Astrocyte (in vitro differentiated cells and primary cell): ENCODE data around the gene OPCML. TPM values are rescaled to one million over a fixed set of nuclear protein-coding genes. Genes with fewer than 3 reads are reported as not detected.

Experiments
- DNase-seq: peaks from one replicate; pipeline ENCODE4 v3.0.0-alpha.2; 2010; ENCODE audit warnings: low read depth
- FAIRE-seq: peaks from 2 replicates; lab custom pipeline; 2011; peaks lifted over from hg19 to GRCh38; lab: Jason Lieb, UNC
- H2AFZ ChIP-seq: 2 replicates; pipeline ENCODE4 v1.6.0; 2012; ENCODE audit warnings: low read depth, low read length, inconsistent platforms
- H3K27ac ChIP-seq: 2 replicates; pipeline ENCODE4 v1.5.1; 2011; ENCODE audit warnings: low read depth, low read length, inconsistent platforms
- H3K27me3 ChIP-seq: 2 replicates; pipeline ENCODE4 v1.6.0; 2011; ENCODE audit warnings: low read length, inconsistent platforms; ENCODE audit not compliant: insufficient read depth
- H3K36me3 ChIP-seq: 2 replicates; pipeline ENCODE4 v1.5.1; 2011; ENCODE audit warnings: low read length, inconsistent platforms; ENCODE audit not compliant: insufficient read depth
- H3K4me1 ChIP-seq: 2 replicates; pipeline ENCODE4 v1.5.1; 2011; ENCODE audit warnings: low read length, inconsistent platforms; ENCODE audit not compliant: insufficient read depth
- H3K4me2 ChIP-seq: 2 replicates; pipeline ENCODE4 v1.6.0; 2012; ENCODE audit warnings: low read length, inconsistent platforms
- H3K4me3 ChIP-seq: 2 replicates; pipeline ENCODE4 v1.5.1; 2011; ENCODE audit warnings: low read depth, mild to moderate bottlenecking, low read length, inconsistent platforms; ENCODE audit not compliant: insufficient read depth
- H3K79me2 ChIP-seq: 2 replicates; pipeline ENCODE4 v1.6.0; 2012; ENCODE audit warnings: mild to moderate bottlenecking, low read length, inconsistent platforms; ENCODE audit not compliant: insufficient read depth
- H3K9ac ChIP-seq: 2 replicates; pipeline ENCODE4 v1.6.0; 2012; ENCODE audit warnings: mild to moderate bottlenecking, low read length, inconsistent platforms
- H3K9me3 ChIP-seq: 2 replicates; pipeline ENCODE4 v1.5.1; 2012; ENCODE audit warnings: low read depth, mild to moderate bottlenecking, low read length, inconsistent platforms; ENCODE audit not compliant: insufficient read depth
- H4K20me1 ChIP-seq: 2 replicates; pipeline ENCODE4 v1.6.0; 2012; ENCODE audit warnings: low read length, inconsistent platforms; ENCODE audit not compliant: insufficient read depth
- H3K27ac Mint-ChIP-seq: one replicate; pipeline ENCODE4 v1.8.0; 2021; ENCODE audit warnings: mild to moderate bottlenecking, mixed read lengths; ENCODE audit not compliant: unreplicated experiment
- H3K27me3 Mint-ChIP-seq: one replicate; pipeline ENCODE4 v1.8.0; 2021; ENCODE audit warnings: low read depth, mixed read lengths; ENCODE audit not compliant: unreplicated experiment
- H3K36me3 Mint-ChIP-seq: one replicate; pipeline ENCODE4 v1.8.0; 2021; ENCODE audit warnings: low read depth, mixed read lengths; ENCODE audit not compliant: unreplicated experiment
- H3K4me1 Mint-ChIP-seq: one replicate; pipeline ENCODE4 v1.8.0; 2021; ENCODE audit warnings: low read depth, mixed read lengths; ENCODE audit not compliant: unreplicated experiment
- H3K4me3 Mint-ChIP-seq: one replicate; pipeline ENCODE4 v1.8.0; 2021; ENCODE audit warnings: mild to moderate bottlenecking, moderate library complexity, mixed read lengths; ENCODE audit not compliant: unreplicated experiment
- H3K9me3 Mint-ChIP-seq: one replicate; pipeline ENCODE4 v1.8.0; 2021; ENCODE audit warnings: mild to moderate bottlenecking, mixed read lengths; ENCODE audit not compliant: unreplicated experiment
- EZH2 ChIP-seq: IDR thresholded peaks from 2 replicates; pipeline ENCODE4 v1.6.1; 2012; ENCODE audit warnings: mild to moderate bottlenecking, low read length, inconsistent platforms; ENCODE audit not compliant: insufficient read depth
- total RNA-seq: library from RNA; stranded (reverse); gene quantifications from 2 replicates; pipeline ENCODE4 v1.2.1, GENCODE V29; 2021
- TF ChIP-seq, protein P1 (sequence below): IDR thresholded peaks from 2 replicates; pipeline ENCODE4 v1.5.1; 2011; ENCODE audit warnings: low read depth, mild to moderate bottlenecking, inconsistent platforms, low read length, moderate library complexity; ENCODE audit not compliant: insufficient read depth

OPCML gene
- total RNA-seq, 1 donor from 2014 or later: 7.9 TPM

DNA sequence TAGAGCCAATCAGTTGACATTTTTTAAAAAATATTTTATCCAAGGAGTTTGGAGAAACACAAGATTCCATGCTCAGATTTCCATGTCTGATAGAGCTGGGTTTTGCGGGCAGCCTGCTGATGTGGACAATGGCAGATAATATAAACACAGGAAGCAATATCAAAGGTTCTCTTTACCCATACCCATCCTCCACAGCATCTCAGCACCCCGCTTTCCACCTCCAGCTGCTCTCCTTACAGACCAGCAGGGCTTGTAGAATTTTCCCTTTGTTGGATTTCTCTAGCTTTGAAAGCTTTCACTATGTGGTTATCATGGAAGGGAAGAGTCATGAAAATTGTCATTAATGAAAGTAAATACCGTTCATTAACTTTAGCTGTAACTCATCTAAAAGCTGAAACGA lies 746.4 kb downstream of the OPCML start:
- no peak overlapping the region for H3K27ac ChIP-seq
- H3K27me3 ChIP-seq: no peaks in the 10 kb centered on the region
- Mint-ChIP-seq H3K27me3 (no peaks in the 10 kb centered on the region), H3K36me3 (peaks cover 2% of the 10 kb centered on the region), H3K4me1 (no peaks in the 10 kb centered on the region), H3K9me3 (no peaks in the 10 kb centered on the region), H3K4me3 (no peak overlapping the region), H3K27ac (no peak overlapping the region)
- no peak overlapping the region for H2AFZ ChIP-seq
- H3K9me3 ChIP-seq: no peaks in the 10 kb centered on the region
- no peak for FAIRE-seq
- no peak for DNase-seq
- no peak overlapping the region for H3K9ac ChIP-seq
- no peaks in the 10 kb centered on the region for H3K36me3 ChIP-seq
- H3K4me1 ChIP-seq: peaks cover 6% of the 10 kb centered on the region
- TF ChIP-seq, protein P1, sequence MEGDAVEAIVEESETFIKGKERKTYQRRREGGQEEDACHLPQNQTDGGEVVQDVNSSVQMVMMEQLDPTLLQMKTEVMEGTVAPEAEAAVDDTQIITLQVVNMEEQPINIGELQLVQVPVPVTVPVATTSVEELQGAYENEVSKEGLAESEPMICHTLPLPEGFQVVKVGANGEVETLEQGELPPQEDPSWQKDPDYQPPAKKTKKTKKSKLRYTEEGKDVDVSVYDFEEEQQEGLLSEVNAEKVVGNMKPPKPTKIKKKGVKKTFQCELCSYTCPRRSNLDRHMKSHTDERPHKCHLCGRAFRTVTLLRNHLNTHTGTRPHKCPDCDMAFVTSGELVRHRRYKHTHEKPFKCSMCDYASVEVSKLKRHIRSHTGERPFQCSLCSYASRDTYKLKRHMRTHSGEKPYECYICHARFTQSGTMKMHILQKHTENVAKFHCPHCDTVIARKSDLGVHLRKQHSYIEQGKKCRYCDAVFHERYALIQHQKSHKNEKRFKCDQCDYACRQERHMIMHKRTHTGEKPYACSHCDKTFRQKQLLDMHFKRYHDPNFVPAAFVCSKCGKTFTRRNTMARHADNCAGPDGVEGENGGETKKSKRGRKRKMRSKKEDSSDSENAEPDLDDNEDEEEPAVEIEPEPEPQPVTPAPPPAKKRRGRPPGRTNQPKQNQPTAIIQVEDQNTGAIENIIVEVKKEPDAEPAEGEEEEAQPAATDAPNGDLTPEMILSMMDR: no peak
- TF ChIP-seq EZH2: no peak
- H3K4me3 ChIP-seq: no peak overlapping the region
- no peak overlapping the region for H3K4me2 ChIP-seq
- no peaks in the 10 kb centered on the region for H4K20me1 ChIP-seq
- H3K79me2 ChIP-seq: no peaks in the 10 kb centered on the region

DNA sequence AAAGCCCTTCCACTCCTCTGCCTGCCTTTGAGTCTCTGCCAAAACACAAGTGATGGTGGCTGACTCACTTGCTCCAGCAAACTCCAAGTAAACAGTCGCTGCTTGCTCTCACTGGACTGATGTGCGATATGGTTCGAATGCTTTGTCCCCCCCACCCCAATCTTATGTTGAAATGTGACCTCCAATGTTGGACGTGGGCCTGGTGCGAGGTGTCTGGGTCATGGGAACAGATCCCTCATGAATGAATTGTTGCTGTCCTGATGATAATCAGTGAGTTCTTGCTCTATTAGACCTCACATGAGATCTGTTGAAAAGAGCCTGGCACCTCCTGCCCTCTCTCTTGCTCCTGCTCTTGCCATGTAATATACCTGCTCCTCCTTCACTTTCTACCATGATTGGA lies 747.9 kb downstream of the OPCML start:
- Histone ChIP-seq H3K36me3 (no peaks in the 10 kb centered on the region), H3K4me1 (peaks cover 6% of the 10 kb centered on the region), H4K20me1 (no peaks in the 10 kb centered on the region), H3K9me3 (no peaks in the 10 kb centered on the region), H2AFZ (no peak overlapping the region), H3K79me2 (no peaks in the 10 kb centered on the region), H3K27me3 (no peaks in the 10 kb centered on the region), H3K4me3 (no peak overlapping the region), H3K27ac (no peak overlapping the region), H3K9ac (no peak overlapping the region), H3K4me2 (peak overlapping the region; percentile 37)
- no peak for TF ChIP-seq EZH2
- TF ChIP-seq, protein P1: no peak
- Mint-ChIP-seq H3K9me3 (no peaks in the 10 kb centered on the region), H3K27me3 (no peaks in the 10 kb centered on the region), H3K36me3 (peaks cover 2% of the 10 kb centered on the region), H3K4me1 (peaks cover 5% of the 10 kb centered on the region), H3K27ac (no peak overlapping the region), H3K4me3 (no peak overlapping the region)
- FAIRE-seq (peak; percentile 13), DNase-seq (peak; percentile 75)

DNA sequence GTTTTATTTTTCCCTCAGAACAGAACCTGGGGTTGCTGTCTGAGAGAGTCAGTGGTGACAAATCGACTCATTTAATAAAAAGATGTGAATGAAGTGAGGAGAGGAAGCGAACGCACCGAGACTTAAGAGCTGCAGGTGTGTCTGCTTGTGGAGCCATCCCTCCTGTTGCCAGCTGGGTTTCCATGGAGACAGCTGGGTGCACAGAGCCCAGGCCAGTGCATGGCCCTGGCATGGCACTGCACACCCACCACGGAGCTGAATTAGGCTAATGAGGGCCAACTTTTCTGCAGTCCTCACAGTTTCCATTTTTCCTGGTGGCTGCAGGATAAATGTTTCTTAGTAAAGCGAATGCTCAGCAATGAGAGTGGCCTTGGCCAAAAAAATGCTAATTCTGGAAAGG lies 750.2 kb downstream of the OPCML start:
- no peak overlapping the region for H3K4me2 ChIP-seq
- peaks cover 17% of the 10 kb centered on the region for H3K4me1 Mint-ChIP-seq
- H3K9me3 Mint-ChIP-seq: no peaks in the 10 kb centered on the region

More for the DNA sequence above, 750.2 kb downstream of the OPCML start:
- H3K9ac ChIP-seq: no peak overlapping the region
- DNase-seq (no peak), FAIRE-seq (no peak)
- no peak overlapping the region for H3K27ac ChIP-seq
- Mint-ChIP-seq H3K4me3 (no peak overlapping the region), H3K27ac (no peak overlapping the region), H3K36me3 (peaks cover 2% of the 10 kb centered on the region), H3K27me3 (no peaks in the 10 kb centered on the region)
- no peaks in the 10 kb centered on the region for H3K9me3 ChIP-seq
- no peak overlapping the region for H3K4me3 ChIP-seq
- H4K20me1 ChIP-seq: no peaks in the 10 kb centered on the region
- TF ChIP-seq, protein P1: no peak
- TF ChIP-seq EZH2: no peak
- no peaks in the 10 kb centered on the region for H3K36me3 ChIP-seq
- H3K27me3 ChIP-seq: no peaks in the 10 kb centered on the region
- H2AFZ ChIP-seq: peak overlapping the region; percentile 4
- peaks cover 6% of the 10 kb centered on the region for H3K4me1 ChIP-seq
- H3K79me2 ChIP-seq: no peaks in the 10 kb centered on the region
